Osteoblast (primary cell): Measurements from ENCODE around the gene WFDC12. TPM values are rescaled to one million over a fixed set of nuclear protein-coding genes. Genes with fewer than 3 reads are reported as not detected.

Experiments used
- DNase-seq: peaks from one replicate; pipeline ENCODE4 v3.0.0; 2011; ENCODE audit warnings: low spot score, mixed read lengths; ENCODE audit not compliant: insufficient read length; ENCODE audit errors: missing footprints
- H2AFZ ChIP-seq: 2 replicates; pipeline ENCODE4 v1.6.0; 2011; ENCODE audit warnings: mild to moderate bottlenecking, low read length
- H3K27ac ChIP-seq: 2 replicates; pipeline ENCODE4 v1.5.1; 2011; ENCODE audit warnings: mild to moderate bottlenecking, low read depth, low read length, moderate library complexity
- H3K27me3 ChIP-seq: 2 replicates; pipeline ENCODE4 v1.6.0; 2012; ENCODE audit warnings: mild to moderate bottlenecking, control low read depth, inconsistent platforms, low read length, moderate library complexity; ENCODE audit not compliant: insufficient read depth
- H3K36me3 ChIP-seq: 2 replicates; pipeline ENCODE4 v1.5.1; 2011; ENCODE audit warnings: mild to moderate bottlenecking, low read length, control low read depth, moderate library complexity; ENCODE audit not compliant: insufficient read depth
- H3K4me1 ChIP-seq: 2 replicates; pipeline ENCODE4 v1.5.1; 2011; ENCODE audit warnings: mild to moderate bottlenecking, low read length, control low read depth, moderate library complexity; ENCODE audit not compliant: insufficient read depth
- H3K4me2 ChIP-seq: 2 replicates; pipeline ENCODE4 v1.6.0; 2011; ENCODE audit warnings: mild to moderate bottlenecking, low read length; ENCODE audit not compliant: insufficient read depth
- H3K4me3 ChIP-seq: fragments of 200-600 bp; sonication (generic); 3 replicates; pipeline ENCODE4 v1.5.1; 2012; ENCODE audit warnings: mild to moderate bottlenecking, low read length, inconsistent platforms; ENCODE audit not compliant: insufficient read depth
- H3K79me2 ChIP-seq: 2 replicates; pipeline ENCODE4 v1.6.0; 2012; ENCODE audit warnings: mild to moderate bottlenecking, low read length, control low read depth, inconsistent platforms; ENCODE audit not compliant: insufficient read depth
- H3K9me3 ChIP-seq: 2 replicates; pipeline ENCODE4 v1.5.1; 2011; ENCODE audit warnings: low read depth, low read length, control low read depth
- H4K20me1 ChIP-seq: 2 replicates; pipeline ENCODE4 v1.6.0; 2012; ENCODE audit warnings: mild to moderate bottlenecking, low read length, control low read depth; ENCODE audit not compliant: insufficient read depth
- total RNA-seq: library from RNA; depleted of rRNA; stranded (reverse); fragments of >200 nt; gene quantifications from 2 replicates; pipeline ENCODE4 v1.2.3, GENCODE V29; 2012
- TF ChIP-seq, protein P1 (sequence below): IDR thresholded peaks from 2 replicates; pipeline ENCODE4 v1.5.1; 2011; ENCODE audit warnings: mild to moderate bottlenecking, low read depth, low read length, moderate library complexity; ENCODE audit errors: extremely low read depth

The WFDC12 gene
- total RNA-seq, 1 donor = not detected

DNA sequence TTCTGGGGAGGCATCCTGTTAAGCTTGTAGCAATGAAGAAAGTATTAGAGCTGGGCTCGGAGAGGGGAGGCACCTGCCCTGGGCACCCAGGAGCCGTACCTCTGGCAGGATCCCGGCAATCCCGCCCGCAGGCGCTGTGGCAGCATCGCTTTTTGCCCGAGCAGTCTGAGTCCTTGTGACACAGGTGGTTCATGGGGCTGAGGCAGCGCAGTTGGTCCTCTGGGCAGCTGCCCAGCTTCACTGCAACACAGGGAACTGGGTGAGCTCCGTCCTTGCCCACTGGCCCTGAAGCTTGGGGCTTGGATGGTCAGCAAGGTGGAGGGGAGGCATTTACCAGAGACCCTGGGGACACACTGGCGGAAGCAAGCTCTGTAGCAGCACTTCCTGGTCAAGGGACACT is 14.0 kb downstream of the WFDC12 start:
- TF ChIP-seq, protein P1, sequence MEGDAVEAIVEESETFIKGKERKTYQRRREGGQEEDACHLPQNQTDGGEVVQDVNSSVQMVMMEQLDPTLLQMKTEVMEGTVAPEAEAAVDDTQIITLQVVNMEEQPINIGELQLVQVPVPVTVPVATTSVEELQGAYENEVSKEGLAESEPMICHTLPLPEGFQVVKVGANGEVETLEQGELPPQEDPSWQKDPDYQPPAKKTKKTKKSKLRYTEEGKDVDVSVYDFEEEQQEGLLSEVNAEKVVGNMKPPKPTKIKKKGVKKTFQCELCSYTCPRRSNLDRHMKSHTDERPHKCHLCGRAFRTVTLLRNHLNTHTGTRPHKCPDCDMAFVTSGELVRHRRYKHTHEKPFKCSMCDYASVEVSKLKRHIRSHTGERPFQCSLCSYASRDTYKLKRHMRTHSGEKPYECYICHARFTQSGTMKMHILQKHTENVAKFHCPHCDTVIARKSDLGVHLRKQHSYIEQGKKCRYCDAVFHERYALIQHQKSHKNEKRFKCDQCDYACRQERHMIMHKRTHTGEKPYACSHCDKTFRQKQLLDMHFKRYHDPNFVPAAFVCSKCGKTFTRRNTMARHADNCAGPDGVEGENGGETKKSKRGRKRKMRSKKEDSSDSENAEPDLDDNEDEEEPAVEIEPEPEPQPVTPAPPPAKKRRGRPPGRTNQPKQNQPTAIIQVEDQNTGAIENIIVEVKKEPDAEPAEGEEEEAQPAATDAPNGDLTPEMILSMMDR = no peak
- H3K4me3 ChIP-seq = no peak overlapping the region

DNA sequence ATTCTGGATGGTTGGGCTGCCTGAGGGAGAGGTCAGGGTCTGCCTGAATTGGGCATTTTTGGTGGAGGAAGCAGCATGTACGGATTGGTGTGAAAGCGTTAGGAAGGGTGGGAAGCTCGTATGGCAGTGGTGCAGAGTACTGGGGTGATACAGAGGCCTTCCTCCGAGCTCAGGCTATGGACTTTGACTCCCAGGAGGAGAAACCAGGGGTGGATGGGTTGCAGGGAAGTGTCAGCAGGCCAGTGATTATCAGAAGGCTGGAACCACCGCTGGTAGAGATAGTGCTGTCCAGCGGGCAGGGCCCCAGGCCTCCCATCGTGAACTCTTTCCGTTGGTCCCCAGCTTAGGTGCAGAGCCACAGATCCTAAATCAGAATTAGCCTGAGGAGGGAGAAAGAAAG is 14.6 kb downstream of the WFDC12 start:
- Histone ChIP-seq H3K4me1 (peaks cover 8% of the 10 kb centered on the region), H3K9me3 (no peaks in the 10 kb centered on the region), H3K79me2 (no peaks in the 10 kb centered on the region), H3K27ac (no peak overlapping the region), H4K20me1 (no peaks in the 10 kb centered on the region), H3K27me3 (no peaks in the 10 kb centered on the region), H3K4me3 (no peak overlapping the region), H3K36me3 (no peaks in the 10 kb centered on the region), H3K4me2 (no peak overlapping the region), H2AFZ (no peak overlapping the region)
- TF ChIP-seq, protein P1 = no peak
- peak; percentile 60 for DNase-seq

More for the DNA sequence above, 14.0 kb downstream of the WFDC12 start:
- Histone ChIP-seq H3K27ac (no peak overlapping the region), H2AFZ (no peak overlapping the region), H3K36me3 (no peaks in the 10 kb centered on the region), H4K20me1 (no peaks in the 10 kb centered on the region), H3K9me3 (no peaks in the 10 kb centered on the region), H3K79me2 (no peaks in the 10 kb centered on the region), H3K27me3 (peaks cover 5% of the 10 kb centered on the region), H3K4me1 (peaks cover 1% of the 10 kb centered on the region), H3K4me2 (no peak overlapping the region)
- no peak for DNase-seq

DNA sequence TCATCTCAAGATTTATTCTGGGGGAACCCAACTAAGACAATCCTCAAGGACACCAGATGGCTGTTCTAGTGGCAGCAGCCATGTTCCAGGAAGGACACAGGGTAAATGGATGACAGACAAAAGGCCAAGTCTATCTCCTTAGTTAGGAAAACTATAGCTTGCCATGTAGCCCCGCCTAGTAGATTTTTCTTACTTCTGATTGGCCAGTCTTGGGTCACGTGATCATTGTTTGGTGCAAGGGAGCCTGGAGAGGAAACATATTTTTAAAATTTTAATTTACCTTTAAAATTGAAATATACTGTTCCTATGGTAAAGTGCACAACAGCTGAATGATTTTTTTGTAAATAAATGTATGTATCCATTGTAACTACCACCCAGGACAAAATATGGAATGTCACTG is 18.9 kb downstream of the WFDC12 start:
- peak overlapping the region; percentile 52 for H3K4me2 ChIP-seq
- H3K27ac ChIP-seq = peak overlapping the region; percentile 21
- no peaks in the 10 kb centered on the region for H3K9me3 ChIP-seq
- peaks cover 19% of the 10 kb centered on the region for H3K4me1 ChIP-seq
- H3K36me3 ChIP-seq = no peaks in the 10 kb centered on the region
- H2AFZ ChIP-seq = no peak overlapping the region
- H3K79me2 ChIP-seq = no peaks in the 10 kb centered on the region
- H4K20me1 ChIP-seq = no peaks in the 10 kb centered on the region
- TF ChIP-seq, protein P1 = no peak
- H3K4me3 ChIP-seq = no peak overlapping the region
- no peak for DNase-seq
- H3K27me3 ChIP-seq = no peaks in the 10 kb centered on the region

DNA sequence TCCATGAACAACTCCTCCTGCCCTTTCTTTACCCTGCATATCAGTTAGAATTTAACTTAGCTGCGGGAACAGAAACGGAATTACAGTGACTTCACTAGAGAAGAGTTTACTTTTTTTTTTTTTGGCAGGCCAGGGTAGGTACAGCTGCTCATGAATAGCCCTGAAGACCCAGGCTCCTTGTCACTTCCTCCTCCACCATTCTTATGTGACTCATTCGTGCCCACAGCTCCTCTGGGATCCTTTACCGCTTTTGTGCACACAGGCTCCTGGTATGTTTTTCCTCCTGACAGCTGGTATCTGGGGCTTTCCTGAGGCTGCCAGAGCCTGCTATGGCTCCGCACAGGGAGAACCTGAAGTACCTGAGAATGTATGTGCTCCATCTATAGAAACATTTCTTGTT is 19.5 kb downstream of the WFDC12 start:
- peak overlapping the region; percentile 52 for H3K4me2 ChIP-seq
- H2AFZ ChIP-seq = no peak overlapping the region
- no peaks in the 10 kb centered on the region for H3K27me3 ChIP-seq

More for the DNA sequence above, 19.5 kb downstream of the WFDC12 start:
- no peaks in the 10 kb centered on the region for H3K36me3 ChIP-seq
- H3K4me1 ChIP-seq = peaks cover 19% of the 10 kb centered on the region
- TF ChIP-seq, protein P1 = no peak
- H4K20me1 ChIP-seq = no peaks in the 10 kb centered on the region
- DNase-seq = peak; percentile 97
- no peak overlapping the region for H3K4me3 ChIP-seq
- no peaks in the 10 kb centered on the region for H3K9me3 ChIP-seq
- H3K27ac ChIP-seq = peak overlapping the region; percentile 36
- H3K79me2 ChIP-seq = no peaks in the 10 kb centered on the region
